Gastroesophageal sphincter (tissue), 3 donors: Measurements from ENCODE around the gene FZD1.

ENCODE experiments used
- CTCF ChIP-seq, 4 experiments: fragments of 200-600 bp in 2 of 4; fragments of 450-650 bp in 2 of 4; sonication (generic) in 1 of 4; IDR thresholded peaks; one replicate each; pipeline ENCODE4 v1.5.1; 2017 to 2019; ENCODE audit warnings: antibody characterized with exemption in 4 of 4, mild to moderate bottlenecking in 2 of 4, moderate library complexity in 2 of 4
- EP300 ChIP-seq: sonication (generic); formaldehyde crosslinking; IDR thresholded peaks from one replicate; pipeline ENCODE4 v1.6.1; 2017; ENCODE audit warnings: antibody characterized with exemption, mild to moderate bottlenecking
- POLR2A ChIP-seq, 2 donors: fragments of 450-650 bp; IDR thresholded peaks; one replicate each; pipeline ENCODE4 v1.6.1; 2017; ENCODE audit warnings: antibody characterized with exemption in 2 of 2, mild to moderate bottlenecking in 2 of 2, moderate library complexity in 1 of 2
- POLR2AphosphoS5 ChIP-seq: sonication (generic); formaldehyde crosslinking; IDR thresholded peaks from one replicate; pipeline ENCODE4 v1.6.1; 2017; ENCODE audit warnings: antibody characterized with exemption

- TF ChIP-seq POLR2A (IDR thresholded peaks at IDR 0.05) (no peak), CTCF (IDR thresholded peaks at IDR 0.05) (no peak), EP300 (no peak), POLR2AphosphoS5 (no peak)
Observed at GRCh38 chr7:91316426-91316825, 52.2 kb downstream of the FZD1 start.
